Kidney epithelial cell (primary cell): Measurements from ENCODE around the gene ADGRG7. TPM values are rescaled to one million over a fixed set of nuclear protein-coding genes. Genes with fewer than 3 reads are reported as not detected.

ENCODE experiments used
- DNase-seq: peaks from one replicate; pipeline ENCODE4 v3.0.0-alpha.2; 2010; ENCODE audit warnings: low read depth
- H3K27me3 ChIP-seq: 2 replicates; pipeline ENCODE4 v1.6.0; 2011; ENCODE audit warnings: low read length; ENCODE audit not compliant: control insufficient read depth, insufficient read depth
- H3K36me3 ChIP-seq: 2 replicates; pipeline ENCODE4 v1.5.1; 2011; ENCODE audit warnings: low read length; ENCODE audit not compliant: control insufficient read depth, insufficient read depth
- H3K4me3 ChIP-seq: 2 replicates; pipeline ENCODE4 v1.5.1; 2011; ENCODE audit warnings: low read depth, mild to moderate bottlenecking, control low read depth, low read length
- total RNA-seq: library from RNA; depleted of rRNA; stranded (reverse); fragments of >200 nt; gene quantifications from 2 replicates; pipeline ENCODE4 v1.2.3, GENCODE V29; 2015
- TF ChIP-seq, protein P1 (sequence below): IDR thresholded peaks from 2 replicates; pipeline ENCODE4 v1.5.1; 2011; ENCODE audit warnings: mild to moderate bottlenecking, moderate library complexity, low read length, control low read depth, inconsistent platforms; ENCODE audit not compliant: insufficient read depth, poor library complexity, severe bottlenecking

Gene ADGRG7
- total RNA-seq, 1 donor from 2014 or later, result not detected

DNA sequence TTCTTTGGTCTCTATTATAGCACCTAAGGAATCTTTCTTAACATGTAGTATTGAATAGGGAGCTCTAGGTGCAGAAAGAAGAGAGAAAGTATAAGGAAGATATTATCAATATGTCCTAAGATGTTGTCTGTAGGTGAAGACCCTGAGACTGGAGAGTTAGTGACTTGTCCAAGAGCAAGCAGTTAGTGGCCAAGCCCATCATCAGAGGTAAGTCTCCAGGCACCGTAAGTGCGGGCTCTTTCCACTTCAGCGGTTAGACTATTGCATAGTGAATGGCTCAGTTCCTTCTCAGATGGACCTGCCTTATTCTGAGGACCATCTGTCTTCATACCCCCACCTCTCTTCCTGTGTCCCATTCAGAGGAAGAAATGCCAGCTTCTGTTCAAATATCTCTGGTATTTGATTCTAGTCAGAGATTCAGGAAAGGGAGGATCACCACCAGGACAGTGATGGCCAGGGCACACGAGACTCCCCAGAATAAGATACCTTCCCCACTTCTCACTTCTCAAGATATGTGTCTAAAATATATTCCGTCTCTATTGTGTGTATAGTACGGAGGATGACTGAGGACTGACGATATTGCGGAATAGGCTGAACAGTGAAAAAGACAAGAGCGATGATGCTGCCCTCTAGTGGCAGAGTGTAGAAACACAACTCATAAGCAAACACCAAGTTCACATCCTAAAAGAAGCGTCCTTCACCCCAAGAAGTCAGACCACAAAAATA, 19.1 kb upstream of the ADGRG7 start:
- H3K4me3 ChIP-seq, result no peak overlapping the region
- DNase-seq, result peak; percentile 39
- TF ChIP-seq, protein P1, sequence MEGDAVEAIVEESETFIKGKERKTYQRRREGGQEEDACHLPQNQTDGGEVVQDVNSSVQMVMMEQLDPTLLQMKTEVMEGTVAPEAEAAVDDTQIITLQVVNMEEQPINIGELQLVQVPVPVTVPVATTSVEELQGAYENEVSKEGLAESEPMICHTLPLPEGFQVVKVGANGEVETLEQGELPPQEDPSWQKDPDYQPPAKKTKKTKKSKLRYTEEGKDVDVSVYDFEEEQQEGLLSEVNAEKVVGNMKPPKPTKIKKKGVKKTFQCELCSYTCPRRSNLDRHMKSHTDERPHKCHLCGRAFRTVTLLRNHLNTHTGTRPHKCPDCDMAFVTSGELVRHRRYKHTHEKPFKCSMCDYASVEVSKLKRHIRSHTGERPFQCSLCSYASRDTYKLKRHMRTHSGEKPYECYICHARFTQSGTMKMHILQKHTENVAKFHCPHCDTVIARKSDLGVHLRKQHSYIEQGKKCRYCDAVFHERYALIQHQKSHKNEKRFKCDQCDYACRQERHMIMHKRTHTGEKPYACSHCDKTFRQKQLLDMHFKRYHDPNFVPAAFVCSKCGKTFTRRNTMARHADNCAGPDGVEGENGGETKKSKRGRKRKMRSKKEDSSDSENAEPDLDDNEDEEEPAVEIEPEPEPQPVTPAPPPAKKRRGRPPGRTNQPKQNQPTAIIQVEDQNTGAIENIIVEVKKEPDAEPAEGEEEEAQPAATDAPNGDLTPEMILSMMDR, result peak; percentile 83

DNA sequence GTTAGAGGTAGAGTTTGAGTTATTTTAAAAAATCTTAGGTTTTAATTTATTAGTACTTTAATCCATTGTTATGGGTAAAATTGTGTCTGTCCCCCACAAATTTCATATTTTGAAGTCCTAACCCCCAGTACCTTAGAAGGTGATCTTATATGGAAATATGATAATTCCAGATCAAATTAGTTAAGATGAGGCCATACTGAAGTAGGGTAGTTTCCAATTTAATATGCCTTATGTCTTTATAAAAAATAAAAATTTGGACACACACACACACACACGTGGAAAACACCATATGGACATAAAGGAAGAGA, 18.6 kb upstream of the ADGRG7 start:
- no peak for DNase-seq
- TF ChIP-seq, protein P1, result no peak
- no peaks in the 10 kb centered on the region for H3K27me3 ChIP-seq
- no peak overlapping the region for H3K4me3 ChIP-seq
- H3K36me3 ChIP-seq, result no peaks in the 10 kb centered on the region

More for the DNA sequence above, 19.1 kb upstream of the ADGRG7 start:
- H3K36me3 ChIP-seq, result no peaks in the 10 kb centered on the region
- no peaks in the 10 kb centered on the region for H3K27me3 ChIP-seq

DNA sequence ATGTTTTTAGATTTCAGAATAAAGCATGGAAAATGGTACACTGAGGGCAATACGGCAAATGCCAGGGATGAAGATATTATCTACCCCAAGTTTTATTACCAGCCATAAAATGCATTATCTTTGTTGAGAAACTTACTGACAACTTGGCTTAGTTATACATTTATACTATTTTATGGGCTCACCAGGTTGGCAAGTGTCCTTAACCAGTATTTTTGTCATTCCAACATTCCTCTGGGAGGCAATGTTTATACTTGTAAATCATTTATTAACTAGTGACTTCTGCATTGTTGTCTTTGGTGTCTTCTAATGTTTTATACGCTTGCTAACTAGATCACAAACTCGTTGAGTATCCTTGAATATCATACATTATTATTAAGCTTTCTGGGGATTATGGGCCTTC, 18.0 kb upstream of the ADGRG7 start:
- Histone ChIP-seq H3K4me3 (no peak overlapping the region), H3K27me3 (no peaks in the 10 kb centered on the region), H3K36me3 (no peaks in the 10 kb centered on the region)
- no peak for DNase-seq
- TF ChIP-seq, protein P1, result no peak

DNA sequence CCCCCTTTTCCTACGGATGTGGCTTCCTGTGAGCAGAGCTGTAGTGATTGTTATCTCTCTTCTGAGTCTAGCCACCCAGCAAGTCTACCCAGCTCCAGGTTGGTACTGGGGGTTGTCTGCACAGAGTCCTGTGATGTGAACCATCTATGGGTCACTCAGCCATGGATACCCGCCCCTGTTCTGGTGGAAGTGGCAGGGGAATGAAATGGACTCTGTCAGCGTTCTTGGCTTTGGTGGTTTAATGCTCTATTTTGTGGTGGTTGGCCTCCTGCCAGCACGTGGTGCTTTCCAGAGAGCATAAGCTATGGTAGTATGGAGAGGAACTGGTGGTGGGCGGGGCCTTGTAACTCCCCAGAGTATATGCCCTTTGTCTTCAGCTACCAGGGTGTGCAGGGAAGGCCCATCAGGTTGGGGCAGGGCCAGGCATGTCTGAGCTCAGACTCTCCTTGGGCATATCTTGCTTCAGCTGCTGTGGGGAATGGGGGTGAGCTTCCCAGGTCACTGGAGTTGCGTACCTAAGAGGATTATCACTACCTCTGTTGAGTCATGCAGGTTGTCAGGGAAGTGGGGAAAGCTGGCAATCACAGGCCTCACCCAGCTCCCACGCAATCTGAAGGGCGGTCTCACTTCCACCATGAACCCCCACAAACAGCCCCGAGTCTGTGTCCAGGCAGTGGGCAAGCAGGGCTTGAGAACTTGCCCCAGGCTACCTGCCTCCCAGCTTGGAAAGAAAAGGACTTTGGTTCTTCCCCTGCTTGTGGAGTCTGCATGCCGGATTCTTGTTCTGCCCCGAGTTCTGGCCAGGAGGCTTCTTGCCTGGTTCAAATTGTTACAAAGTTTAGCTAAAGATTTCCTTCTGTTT, 9.0 kb upstream of the ADGRG7 start:
- H3K36me3 ChIP-seq, result no peaks in the 10 kb centered on the region
- TF ChIP-seq, protein P1, result no peak
- H3K27me3 ChIP-seq, result no peaks in the 10 kb centered on the region
- DNase-seq, result no peak
- H3K4me3 ChIP-seq, result no peak overlapping the region

DNA sequence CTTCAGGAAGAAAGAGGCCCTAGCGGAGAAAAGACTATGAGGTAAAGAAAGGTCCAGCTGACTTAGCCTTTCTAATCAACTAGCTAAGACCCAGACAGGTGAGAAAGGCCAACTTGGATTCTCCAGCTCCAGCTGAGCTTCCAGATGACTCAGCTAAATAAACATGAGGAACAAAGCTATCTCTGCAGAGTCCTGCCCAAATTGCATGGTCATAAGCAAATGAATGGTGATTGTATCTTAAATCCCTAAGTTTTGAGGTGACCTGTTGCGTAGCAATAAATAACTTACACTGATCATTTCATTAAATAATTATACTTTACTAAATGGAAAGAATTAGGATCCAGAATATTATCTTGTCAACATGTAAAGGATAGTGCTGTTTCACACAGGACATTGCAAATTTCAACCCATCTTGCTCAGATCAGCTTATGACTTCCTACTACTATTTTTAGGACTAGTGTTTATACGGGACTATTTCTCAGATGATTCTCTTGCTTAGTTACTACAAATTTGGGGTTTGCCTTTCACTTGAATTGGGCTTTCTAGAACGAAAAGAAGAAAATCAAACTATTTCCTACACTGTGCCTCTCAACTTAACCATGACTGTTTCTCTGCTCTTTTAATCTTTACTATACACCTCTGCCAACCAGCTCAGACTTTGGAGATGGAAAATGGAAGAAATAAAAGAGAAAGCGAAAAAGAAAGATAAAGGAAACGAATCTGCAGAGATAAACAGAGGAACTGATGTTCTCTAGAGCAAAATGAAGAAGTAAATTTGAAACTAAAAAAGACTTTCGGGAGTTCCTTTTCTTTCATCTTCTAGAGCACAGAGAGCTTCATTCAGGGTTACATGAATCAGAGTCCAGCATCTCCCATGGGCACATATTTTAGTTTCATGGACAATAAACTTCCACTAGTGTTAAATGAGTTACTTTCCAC, 6.6 kb upstream of the ADGRG7 start:
- TF ChIP-seq, protein P1, result no peak
- no peak for DNase-seq
- Histone ChIP-seq H3K4me3 (no peak overlapping the region), H3K36me3 (no peaks in the 10 kb centered on the region), H3K27me3 (no peaks in the 10 kb centered on the region)
